Placental epithelial cell (primary cell): ENCODE results near the gene SH3BP1. TPM values are rescaled to one million over a fixed set of nuclear protein-coding genes. Genes with fewer than 3 reads are reported as not detected.

Experiments
- small RNA-seq: library from RNA; depleted of rRNA; stranded (forward); fragments of <200 nt; gene quantifications from one replicate; pipeline ENCODE3, GENCODE V24; 2012
- total RNA-seq: library from RNA; depleted of rRNA; stranded (reverse); fragments of >200 nt; gene quantifications from 2 replicates; pipeline ENCODE4 v1.2.3, GENCODE V29; 2012

The SH3BP1 gene, protein sequence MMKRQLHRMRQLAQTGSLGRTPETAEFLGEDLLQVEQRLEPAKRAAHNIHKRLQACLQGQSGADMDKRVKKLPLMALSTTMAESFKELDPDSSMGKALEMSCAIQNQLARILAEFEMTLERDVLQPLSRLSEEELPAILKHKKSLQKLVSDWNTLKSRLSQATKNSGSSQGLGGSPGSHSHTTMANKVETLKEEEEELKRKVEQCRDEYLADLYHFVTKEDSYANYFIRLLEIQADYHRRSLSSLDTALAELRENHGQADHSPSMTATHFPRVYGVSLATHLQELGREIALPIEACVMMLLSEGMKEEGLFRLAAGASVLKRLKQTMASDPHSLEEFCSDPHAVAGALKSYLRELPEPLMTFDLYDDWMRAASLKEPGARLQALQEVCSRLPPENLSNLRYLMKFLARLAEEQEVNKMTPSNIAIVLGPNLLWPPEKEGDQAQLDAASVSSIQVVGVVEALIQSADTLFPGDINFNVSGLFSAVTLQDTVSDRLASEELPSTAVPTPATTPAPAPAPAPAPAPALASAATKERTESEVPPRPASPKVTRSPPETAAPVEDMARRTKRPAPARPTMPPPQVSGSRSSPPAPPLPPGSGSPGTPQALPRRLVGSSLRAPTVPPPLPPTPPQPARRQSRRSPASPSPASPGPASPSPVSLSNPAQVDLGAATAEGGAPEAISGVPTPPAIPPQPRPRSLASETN
- total RNA-seq: 14.6 and 17.7 TPM in 2 replicates

GRCh38 chr22:37639070-37639760 is at the start of gene SH3BP1:
Gene SH3BP1 (plus strand): TSS chr22:37639669. CDS start chr22:37639788, 119 bp downstream.

GRCh38 chr22:37608477-37609239 is 30.8 kb upstream of the SH3BP1 start, which contains the start of gene GGA1:
Gene GGA1 (plus strand): TSS chr22:37608834. CDS start chr22:37608861, 27 bp downstream.

GRCh38 chr22:37658133-37659065 is 18.9 kb downstream of the SH3BP1 start, which contains the start of gene PDXP:
Gene PDXP (plus strand): TSS chr22:37658723. CDS start chr22:37658783, 60 bp downstream.

DNA sequence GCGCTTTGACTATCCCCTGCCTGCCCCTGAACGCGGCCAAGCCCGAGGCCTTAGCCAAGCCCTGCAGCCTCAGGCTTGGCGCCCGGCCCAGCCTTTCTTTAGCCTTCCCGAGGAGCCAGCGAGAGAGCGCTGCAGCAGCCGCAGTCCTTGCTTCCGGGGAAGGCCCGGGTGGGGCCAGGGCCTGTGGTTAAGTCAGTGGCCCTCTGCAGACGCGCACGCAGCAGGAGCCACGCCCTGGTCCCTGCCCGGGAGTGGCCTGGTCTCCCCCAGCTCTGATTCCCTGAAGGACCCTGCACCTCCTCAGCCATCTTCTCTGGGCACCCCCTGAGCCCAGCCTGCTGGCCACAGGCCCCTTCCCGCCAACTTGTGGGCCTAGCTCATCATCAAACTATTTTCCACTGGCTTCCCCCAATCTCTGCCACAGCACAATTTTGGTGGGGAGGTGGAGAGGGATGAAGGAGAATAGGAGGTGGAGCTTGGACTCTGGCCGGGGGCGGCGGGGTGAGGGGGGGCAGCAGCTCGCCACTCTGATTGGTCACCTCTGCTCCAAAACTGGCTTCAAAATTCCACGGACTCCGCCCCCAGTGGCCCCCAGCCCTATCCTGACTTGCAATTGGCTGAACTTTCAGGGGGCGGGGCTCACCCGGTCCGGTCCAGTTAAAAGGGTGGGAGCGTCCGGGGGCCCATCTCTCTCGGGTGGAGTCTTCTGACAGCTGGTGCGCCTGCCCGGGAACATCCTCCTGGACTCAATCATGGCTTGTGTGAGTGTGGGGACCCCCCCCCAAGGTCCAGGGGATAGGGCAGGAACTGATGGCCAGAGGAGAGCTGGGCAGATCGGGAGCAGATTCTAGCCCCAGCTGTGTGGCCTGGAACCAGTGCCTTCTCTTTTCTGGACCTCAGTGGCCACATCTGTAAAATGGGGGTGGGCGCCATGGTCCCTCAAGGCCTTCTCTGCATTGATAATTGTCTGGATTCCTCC is 35.8 kb downstream of the SH3BP1 start, which contains the start of gene LGALS1:
Gene LGALS1, plus strand, starts transcription at position 686 of the 979 bp plus-strand sequence. Its CDS starts 67 bp downstream, at position 753.

DNA sequence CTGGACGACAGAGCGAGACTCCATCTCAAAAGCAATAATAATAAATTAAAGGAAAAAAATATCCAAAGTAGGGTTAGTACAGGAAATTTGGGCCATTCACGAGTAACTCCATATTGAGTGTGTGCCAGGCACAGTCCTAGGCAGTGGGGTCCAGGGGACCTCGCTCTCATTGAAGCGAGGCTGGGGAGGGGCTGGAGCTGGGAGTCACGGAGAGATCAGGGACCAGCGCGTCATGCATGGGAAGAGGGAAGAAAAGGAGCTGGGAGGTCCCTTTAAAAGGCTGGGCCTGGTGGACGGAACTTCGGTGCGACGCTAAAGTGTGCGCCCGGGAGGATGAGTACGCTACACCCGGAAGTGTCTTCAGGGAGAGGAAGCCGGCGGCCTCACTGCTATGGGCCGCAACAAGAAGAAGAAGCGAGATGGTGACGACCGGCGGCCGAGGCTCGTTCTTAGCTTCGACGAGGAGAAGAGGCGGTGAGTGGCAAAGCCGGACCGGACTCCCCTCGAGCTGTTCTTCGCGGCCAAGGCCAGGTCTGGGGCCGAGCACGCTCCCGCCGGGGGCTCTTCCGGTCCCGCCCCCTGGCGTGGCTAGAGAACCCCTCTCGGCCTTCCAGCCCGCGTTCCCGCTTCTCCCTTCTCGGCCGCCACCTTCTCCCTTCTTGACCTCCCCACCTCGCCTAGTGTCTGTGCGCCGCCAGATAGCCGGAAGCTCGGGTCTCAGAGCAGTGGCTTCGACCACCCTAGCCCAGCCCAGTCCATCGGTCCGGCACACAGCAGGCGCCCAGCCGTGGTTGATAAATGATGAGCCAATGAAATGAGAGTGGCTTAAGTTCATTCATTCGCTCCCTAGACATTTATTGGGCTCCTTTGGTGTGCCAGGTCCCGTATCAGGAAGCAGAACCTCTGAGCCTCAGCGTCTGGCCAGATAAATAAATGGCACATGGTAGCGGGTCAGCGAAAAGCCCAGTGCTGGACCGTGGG is 46.8 kb downstream of the SH3BP1 start, which contains the start of gene NOL12:
Gene NOL12, plus strand, starts transcription at position 342 of the 981 bp plus-strand sequence. Its CDS starts 50 bp downstream, at position 392.

GRCh38 chr22:37696657-37697537 is 57.4 kb downstream of the SH3BP1 start, which contains the start of gene TRIOBP:
Gene TRIOBP (plus strand): TSS chr22:37697048. CDS start chr22:37701366, 4,318 bp downstream.

Small RNA genes lying within 50 kb of the gene (small RNA-seq; reads per million reads assigned to genes)
- not detected for gene RN7SL385P

Other genes starting within 250 kb of the SH3BP1 start
- gene ELFN2, start 212.2 kb upstream of the SH3BP1 start, total RNA-seq: not detected in 2 replicates
- not detected in 2 replicates for gene MFNG, start 153.3 kb upstream of the SH3BP1 start, total RNA-seq
- gene CARD10, start 120.3 kb upstream of the SH3BP1 start, total RNA-seq: 16.5 TPM in 2 replicates
- gene CDC42EP1, start 79.2 kb upstream of the SH3BP1 start, total RNA-seq: 14.9 and 15.7 TPM in 2 replicates
- gene LGALS2, start 59.6 kb upstream of the SH3BP1 start, total RNA-seq: not detected in 2 replicates
- 42.7 and 45.5 TPM in 2 replicates for gene GGA1, start 30.8 kb upstream of the SH3BP1 start, total RNA-seq
- 2.0 and 4.0 TPM in 2 replicates for gene PDXP, start 19.1 kb downstream of the SH3BP1 start, total RNA-seq
- 646 and 1,209 TPM in 2 replicates for gene LGALS1, start 36.0 kb downstream of the SH3BP1 start, total RNA-seq
- gene NOL12, start 46.7 kb downstream of the SH3BP1 start, total RNA-seq: 10.6 and 20.2 TPM in 2 replicates
- 104 and 127 TPM in 2 replicates for gene TRIOBP, start 57.4 kb downstream of the SH3BP1 start, total RNA-seq
- 11.4 and 29.3 TPM in 2 replicates for gene GCAT, start 168.3 kb downstream of the SH3BP1 start, total RNA-seq
- gene GALR3, start 183.7 kb downstream of the SH3BP1 start, total RNA-seq: not detected in 2 replicates
- gene ANKRD54, start 204.7 kb downstream of the SH3BP1 start, total RNA-seq: 23.9 and 35.5 TPM in 2 replicates
- gene EIF3L, start 209.8 kb downstream of the SH3BP1 start, total RNA-seq: 327 and 350 TPM in 2 replicates